B cell (primary cell): Measurements from ENCODE around the gene RPP30. TPM values are rescaled to one million over a fixed set of nuclear protein-coding genes. Genes with fewer than 3 reads are reported as not detected.

Source experiments
- ATAC-seq: fragments of 200-7000 bp; cut with Tn5 transposase; one replicate; pipeline ENCODE4 v1.10.0; 2021; ENCODE audit warnings: low read depth, mild to moderate bottlenecking, moderate number of reproducible peaks, moderate library complexity
- CTCF ChIA-PET: fragments of 350-600 bp; sonication (Branson Sonifier 250); formaldehyde crosslinking; loops from one replicate; lab custom pipeline; 2021; ENCODE audit warnings: antibody characterized with exemption, inconsistent platforms; lab: Charles Lee
- POLR2A ChIA-PET: fragments of 350-600 bp; sonication (Branson Sonifier 250); formaldehyde crosslinking; loops from one replicate; lab custom pipeline; 2021; ENCODE audit warnings: antibody characterized with exemption; lab: Charles Lee
- DNase-seq: peaks from one replicate; pipeline ENCODE4 v3.0.0; 2013
- H2AFZ ChIP-seq: 2 replicates; pipeline ENCODE4 v1.6.1; 2012; ENCODE audit warnings: mild to moderate bottlenecking, low read depth, low read length; ENCODE audit not compliant: insufficient read depth, poor library complexity, severe bottlenecking
- H3K27ac ChIP-seq, 2 donors: 1 replicate in 1 of 2; 2 replicates in 1 of 2; pipeline ENCODE4 v1.5.1; 2012 to 2013; ENCODE audit warnings: low read length in 2 of 2, mild to moderate bottlenecking in 2 of 2, moderate library complexity in 1 of 2
- H3K27me3 ChIP-seq, 4 experiments: fragments of 200-600 bp in 1 of 4; sonication (generic) in 1 of 4; replicated peaks in 1 of 4; 1 replicate in 2 of 4; 2 replicates in 2 of 4; pipeline versions ENCODE4 v1.6.1 to v1.7.0; 2013 to 2016; ENCODE audit warnings: low read length in 3 of 4, mild to moderate bottlenecking in 2 of 4, mixed read lengths in 1 of 4, moderate library complexity in 1 of 4; ENCODE audit not compliant: insufficient read depth in 4 of 4, control insufficient read depth in 3 of 4; ENCODE audit errors: control extremely low read depth in 1 of 4
- H3K36me3 ChIP-seq, 2 experiments: replicated peaks in 1 of 2; 1 replicate in 1 of 2; 2 replicates in 1 of 2; pipeline versions ENCODE4 v1.6.1 to v1.7.1; 2013; ENCODE audit warnings: low read length in 1 of 2; ENCODE audit not compliant: insufficient read depth in 2 of 2, control insufficient read depth in 1 of 2; ENCODE audit errors: control extremely low read depth in 1 of 2, extremely low read depth in 1 of 2
- H3K4me1 ChIP-seq, 2 donors: fragments of 200-600 bp in 1 of 2; sonication (generic) in 1 of 2; 1 replicate in 1 of 2; 2 replicates in 1 of 2; pipeline versions ENCODE4 v1.5.1 to v1.6.1; 2013 to 2017; ENCODE audit warnings: low read length in 2 of 2; ENCODE audit not compliant: control insufficient read depth in 2 of 2, insufficient read depth in 2 of 2
- H3K4me2 ChIP-seq: replicated peaks from 2 replicates; pipeline ENCODE3; 2012; ENCODE audit warnings: mild to moderate bottlenecking, low read depth, low read length; ENCODE audit not compliant: poor library complexity, severe bottlenecking
- H3K4me3 ChIP-seq, 5 experiments: fragments of 200-600 bp in 1 of 5; sonication (generic) in 1 of 5; 1 replicate in 3 of 5; 2 replicates in 2 of 5; pipeline versions ENCODE4 v1.5.1 to v1.7.0; 2011 to 2016; ENCODE audit warnings: low read length in 4 of 5, mild to moderate bottlenecking in 4 of 5, low read depth in 2 of 5, control low read depth in 1 of 5, moderate library complexity in 1 of 5; ENCODE audit not compliant: insufficient read depth in 1 of 5; ENCODE audit errors: control extremely low read depth in 1 of 5, extremely low read depth in 1 of 5
- H3K79me2 ChIP-seq: fragments of 200-600 bp; sonication (generic); one replicate; pipeline ENCODE4 v1.6.0; 2016; ENCODE audit warnings: low read length; ENCODE audit not compliant: control insufficient read depth, insufficient read depth
- H3K9ac ChIP-seq: fragments of 200-600 bp; sonication (generic); 2 replicates; pipeline ENCODE4 v1.6.1; 2017; ENCODE audit warnings: mild to moderate bottlenecking, low read length, moderate library complexity
- H3K9me3 ChIP-seq, 3 donors: one replicate each; pipeline versions ENCODE4 v1.6.1 to v1.7.1; 2013; ENCODE audit warnings: low read length in 2 of 3; ENCODE audit not compliant: control insufficient read depth in 2 of 3, insufficient read depth in 1 of 3; ENCODE audit errors: control extremely low read depth in 1 of 3
- H4K20me1 ChIP-seq: 2 replicates; pipeline ENCODE4 v1.6.0; 2012; ENCODE audit warnings: mild to moderate bottlenecking, low read length; ENCODE audit not compliant: insufficient read depth, control insufficient read depth, poor library complexity, severe bottlenecking
- H3K27ac Mint-ChIP-seq: one replicate; pipeline ENCODE4 v1.8.0; 2021; ENCODE audit warnings: mixed read lengths
- H3K27me3 Mint-ChIP-seq: one replicate; pipeline ENCODE4 v1.8.0; 2021; ENCODE audit warnings: mixed read lengths
- H3K4me1 Mint-ChIP-seq: one replicate; pipeline ENCODE4 v1.8.0; 2021; ENCODE audit warnings: mixed read lengths
- H3K4me3 Mint-ChIP-seq: one replicate; pipeline ENCODE4 v1.8.0; 2021; ENCODE audit warnings: mixed read lengths
- H3K9me3 Mint-ChIP-seq: one replicate; pipeline ENCODE4 v1.8.0; 2022; ENCODE audit warnings: mixed read lengths; ENCODE audit not compliant: insufficient read depth
- CTCF ChIP-seq: fragments of 200-600 bp; IDR thresholded peaks from one replicate; pipeline ENCODE4 v1.8.0; 2022; ENCODE audit warnings: antibody characterized with exemption, mild to moderate bottlenecking
- EZH2 ChIP-seq: IDR thresholded peaks from 2 replicates; pipeline ENCODE4 v1.6.1; 2012; ENCODE audit warnings: borderline replicate concordance, low read depth, mild to moderate bottlenecking, moderate library complexity, low read length; ENCODE audit not compliant: insufficient read depth, poor library complexity, severe bottlenecking
- WGBS: methylation state at CpG from one replicate; pipeline ENCODE4 v1.1.5; 2013; ENCODE audit warnings: missing lambda C conversion rate; ENCODE audit not compliant: insufficient coverage; 5-methylcytosine and 5-hydroxymethylcytosine counted together
- intact Hi-C: fragments of 100-400 bp; cut with micrococcal nuclease; formaldehyde crosslinking; loops from one replicate; pipeline ENCODE4 v1.10.0; 2022
- polyA plus RNA-seq: library from polyadenylated mRNA; depleted of rRNA; stranded (reverse); fragments of >200 nt; gene quantifications from 2 replicates; pipeline ENCODE4 v1.2.3, GENCODE V29; 2012
- total RNA-seq, 2 donors: library from RNA; stranded (reverse); fragments of 120-200 nt in 1 of 2; gene quantifications; 1 replicate in 1 of 2; 2 replicates in 1 of 2; pipeline versions ENCODE4 v1.2.3 to v1.2.4, GENCODE V29; 2013 to 2022

Gene RPP30
- total and polyA plus RNA-seq, 2 donors (not counting 1 experiment from before 2014, with no cell fraction given) = 28.2 to 41.7 TPM

DNA sequence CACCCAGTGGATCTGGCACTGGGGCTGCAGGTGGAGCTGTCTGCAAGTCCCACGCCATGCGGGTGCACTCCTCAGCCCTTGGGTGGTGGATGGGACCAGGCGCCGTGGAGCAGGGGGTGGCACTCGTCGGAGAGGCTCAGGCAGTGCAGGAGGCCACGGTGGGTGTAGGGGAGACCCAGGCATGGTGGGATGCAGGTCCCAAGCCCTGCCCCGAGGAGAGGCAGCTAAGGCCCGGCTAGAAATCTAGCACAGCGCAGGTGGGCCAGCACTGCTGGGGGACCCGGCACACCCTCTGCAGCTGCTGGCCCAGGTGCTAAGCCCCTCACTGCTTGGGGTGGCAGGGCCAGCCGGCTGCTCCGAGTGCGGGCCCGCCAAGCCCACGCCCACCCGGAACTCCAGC is 39.7 kb upstream of the RPP30 start:
- no peak overlapping the region for H2AFZ ChIP-seq
- TF ChIP-seq EZH2 = no peak
- no peak for TF ChIP-seq CTCF
- H3K4me1 ChIP-seq = no peaks in the 10 kb centered on the region
- no peaks in the 10 kb centered on the region for H3K27me3 ChIP-seq
- intact Hi-C loops = no loop called here
- H3K79me2 ChIP-seq = no peaks in the 10 kb centered on the region
- DNase-seq (no peak), ATAC-seq (no peak)
- no peak overlapping the region for H3K27ac Mint-ChIP-seq
- no peak overlapping the region for H3K4me3 ChIP-seq
- 94% methylated on average over 17 of the region's 17 CpGs for WGBS
- H3K27me3 Mint-ChIP-seq = peaks cover 18% of the 10 kb centered on the region
- no peaks in the 10 kb centered on the region for H3K36me3 ChIP-seq
- CTCF ChIA-PET = interaction anchor here (0.9 kb wide), 1 partner anchor 12 kb away, joined by 3 read pairs; no protein-coding TSS in a partner anchor
- H3K4me1 Mint-ChIP-seq = no peaks in the 10 kb centered on the region
- H3K27ac ChIP-seq = no peak overlapping the region
- POLR2A ChIA-PET = no interaction called here
- no peaks in the 10 kb centered on the region for H3K9me3 Mint-ChIP-seq
- no peak overlapping the region for H3K4me3 Mint-ChIP-seq
- no peak overlapping the region for H3K4me2 ChIP-seq
- no peaks in the 10 kb centered on the region for H4K20me1 ChIP-seq
- no peak overlapping the region for H3K9ac ChIP-seq
- peaks cover 0 to 6% (median 0%) of the 10 kb centered on the region in 3 donors for H3K9me3 ChIP-seq

DNA sequence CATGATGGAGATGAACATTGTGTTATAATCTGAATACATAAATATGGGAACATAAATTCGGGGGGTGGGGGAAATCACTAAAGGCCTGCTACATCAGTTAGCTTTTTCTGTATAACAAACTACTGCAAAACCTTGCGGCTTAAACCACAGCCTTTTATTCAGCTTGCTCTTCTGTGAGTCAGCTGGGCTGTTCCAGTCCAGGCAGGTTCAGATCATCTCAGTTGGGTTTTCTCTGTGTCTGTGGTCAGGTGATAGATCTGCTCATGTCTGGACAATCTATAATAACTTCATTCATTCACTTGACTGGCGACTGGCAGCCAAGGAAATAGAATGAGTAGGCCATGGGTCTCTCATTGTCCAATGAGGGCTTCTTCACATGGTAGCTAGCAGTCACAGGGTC is 37.4 kb upstream of the RPP30 start:
- CTCF ChIA-PET = no interaction called here
- Histone ChIP-seq H4K20me1 (no peaks in the 10 kb centered on the region), H3K4me3 (no peak overlapping the region), H3K4me1 (no peaks in the 10 kb centered on the region), H3K27me3 (no peaks in the 10 kb centered on the region), H3K4me2 (no peak overlapping the region), H3K79me2 (no peaks in the 10 kb centered on the region), H3K9me3 (peaks cover 0 to 6% (median 0%) of the 10 kb centered on the region in 3 donors), H2AFZ (no peak overlapping the region), H3K27ac (no peak overlapping the region), H3K36me3 (no peaks in the 10 kb centered on the region), H3K9ac (no peak overlapping the region)
- DNase-seq = no peak
- Mint-ChIP-seq H3K4me3 (no peak overlapping the region), H3K9me3 (no peaks in the 10 kb centered on the region), H3K27me3 (peaks cover 17% of the 10 kb centered on the region), H3K27ac (no peak overlapping the region), H3K4me1 (no peaks in the 10 kb centered on the region)
- intact Hi-C loops = no loop called here
- ATAC-seq = no peak
- TF ChIP-seq CTCF = no peak
- TF ChIP-seq EZH2 = no peak
- WGBS = 83% methylated on average over 1 of the region's 3 CpGs
- POLR2A ChIA-PET = no interaction called here
